MG63 (cell line): Measurements from ENCODE around the gene TOGARAM2. TPM values are rescaled to one million over a fixed set of nuclear protein-coding genes. Genes with fewer than 3 reads are reported as not detected.
A peak's percentile ranks its signal among the peaks of the same experiment; 100 is the strongest.

Experiments used
- DNase-seq: peaks from one replicate; pipeline ENCODE4 v3.0.0-alpha.2; 2020
- H3K27me3 ChIP-seq: fragments of 250-450 bp; sonication (Bioruptor Pico); 2 replicates; pipeline ENCODE4 v1.5.1; 2020; ENCODE audit warnings: mild to moderate bottlenecking, moderate library complexity
- H3K36me3 ChIP-seq: fragments of 250-450 bp; sonication (Bioruptor Pico); 2 replicates; pipeline ENCODE4 v1.5.1; 2020; ENCODE audit warnings: mild to moderate bottlenecking, moderate library complexity
- H3K4me3 ChIP-seq: fragments of 250-450 bp; sonication (Bioruptor Pico); 2 replicates; pipeline ENCODE4 v1.5.1; 2020; ENCODE audit warnings: mild to moderate bottlenecking, moderate library complexity
- H3K9me3 ChIP-seq: fragments of 250-450 bp; sonication (Bioruptor Pico); 2 replicates; pipeline ENCODE4 v1.5.1; 2020; ENCODE audit warnings: mild to moderate bottlenecking, moderate library complexity
- total RNA-seq: library from RNA; depleted of rRNA; stranded (reverse); fragments of >200 nt; shearing (Covaris generic); gene quantifications from 2 replicates; pipeline ENCODE4 v1.2.3, GENCODE V29; 2014; ENCODE audit warnings: low replicate concordance

The TOGARAM2 gene
- total RNA-seq, 1 experiment from 2014 or later = 3.7 TPM

DNA sequence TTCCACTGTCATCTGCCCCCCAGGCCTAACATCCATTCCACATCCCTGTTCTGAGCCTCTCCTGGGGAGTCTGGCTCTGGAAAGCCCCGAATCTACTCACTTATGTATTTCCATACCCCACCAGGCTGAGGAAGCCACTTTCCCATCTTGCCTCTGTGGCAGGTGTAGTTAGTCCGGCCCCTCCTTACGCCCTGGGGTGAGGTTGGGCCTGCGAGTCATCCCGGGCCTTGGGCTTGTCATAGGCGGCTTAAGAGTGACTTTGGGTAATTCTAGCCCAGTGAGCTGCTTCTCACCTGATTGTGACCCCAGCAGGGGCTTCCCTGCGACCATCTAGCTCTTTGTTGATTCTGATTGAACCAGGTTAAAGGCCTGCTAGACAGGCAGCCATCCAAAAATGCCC lies 72.1 kb downstream of the TOGARAM2 start:
- Histone ChIP-seq H3K9me3 (no peaks in the 10 kb centered on the region), H3K4me3 (no peak overlapping the region), H3K36me3 (no peaks in the 10 kb centered on the region), H3K27me3 (no peaks in the 10 kb centered on the region)
- no peak for DNase-seq

DNA sequence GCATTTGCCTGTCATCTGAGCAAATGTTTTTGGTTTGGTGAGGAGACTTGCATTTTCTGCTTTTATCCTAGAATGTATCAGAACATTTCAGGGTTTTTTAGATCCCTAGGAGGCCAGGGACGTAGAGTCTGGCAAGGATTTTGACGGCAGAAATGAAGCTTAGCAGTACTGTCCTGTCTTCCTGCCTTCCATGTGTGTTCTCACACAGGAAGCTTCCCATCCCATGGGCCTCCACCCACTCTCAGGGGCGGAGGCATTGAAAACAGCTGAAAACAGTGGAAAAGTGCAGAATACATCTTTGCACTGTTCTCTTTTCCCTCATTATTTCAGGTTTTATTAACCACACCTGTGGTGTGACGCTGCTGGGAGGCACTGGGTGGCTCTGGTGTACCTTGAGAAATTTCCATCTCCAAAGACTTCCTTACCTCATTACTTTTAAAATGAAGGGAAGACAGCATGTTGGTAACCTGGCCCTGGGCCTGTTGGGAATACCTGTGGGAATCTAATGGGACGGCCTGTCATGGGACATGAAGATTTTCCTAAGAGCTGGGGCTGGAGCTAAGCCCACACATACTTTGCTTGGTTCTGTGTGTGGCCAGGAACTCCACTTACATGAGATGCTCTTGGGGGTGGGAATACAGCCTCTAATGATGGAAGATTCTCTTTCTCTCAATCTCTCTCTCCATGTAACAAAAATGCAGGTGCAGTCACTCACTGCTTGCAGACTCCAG lies 72.7 kb downstream of the TOGARAM2 start:
- no peaks in the 10 kb centered on the region for H3K27me3 ChIP-seq
- no peaks in the 10 kb centered on the region for H3K36me3 ChIP-seq
- no peak for DNase-seq
- no peak overlapping the region for H3K4me3 ChIP-seq
- no peaks in the 10 kb centered on the region for H3K9me3 ChIP-seq

DNA sequence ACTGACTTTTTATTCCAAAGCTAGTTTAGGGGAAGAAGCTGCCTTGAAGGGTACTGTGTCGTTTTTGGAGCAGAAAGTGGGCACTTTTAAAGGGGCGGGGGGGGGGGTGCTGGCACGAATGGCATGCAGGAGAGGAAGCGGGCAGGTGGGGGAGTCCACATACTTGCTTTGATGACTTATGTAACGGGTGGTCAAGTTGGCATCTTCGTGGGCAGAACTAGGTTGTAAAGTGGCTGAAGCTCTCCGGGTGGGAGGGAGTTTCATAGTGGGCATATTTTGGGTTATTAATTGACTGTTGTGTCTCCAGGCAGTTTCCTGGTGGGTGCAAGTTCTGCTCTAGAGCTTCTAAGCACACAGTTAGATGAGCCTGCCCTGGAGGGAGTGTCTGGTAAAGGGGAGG lies 73.3 kb downstream of the TOGARAM2 start:
- no peaks in the 10 kb centered on the region for H3K9me3 ChIP-seq
- no peak for DNase-seq
- H3K27me3 ChIP-seq = no peaks in the 10 kb centered on the region
- H3K4me3 ChIP-seq = no peak overlapping the region
- no peaks in the 10 kb centered on the region for H3K36me3 ChIP-seq

DNA sequence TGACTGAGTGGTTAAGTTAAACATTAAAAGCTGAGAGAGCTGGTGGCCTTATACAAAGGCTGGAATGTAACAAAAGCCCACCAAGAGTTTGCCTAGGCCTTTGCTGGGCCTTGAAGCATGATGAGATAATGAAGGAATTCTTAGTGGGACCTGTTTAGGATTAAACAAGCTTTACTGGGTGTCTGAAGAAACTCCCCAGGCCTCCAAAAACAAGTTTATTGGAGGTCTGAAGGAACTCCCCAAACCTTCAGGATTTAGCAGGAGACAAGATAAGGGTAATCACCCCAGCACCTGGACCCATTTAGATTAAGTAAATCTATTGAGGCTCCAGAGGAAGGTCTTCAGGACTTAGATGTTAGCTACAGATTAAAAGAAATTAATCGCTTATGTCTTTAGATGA lies 74.5 kb downstream of the TOGARAM2 start:
- Histone ChIP-seq H3K27me3 (no peaks in the 10 kb centered on the region), H3K36me3 (no peaks in the 10 kb centered on the region), H3K9me3 (no peaks in the 10 kb centered on the region), H3K4me3 (no peak overlapping the region)
- no peak for DNase-seq

DNA sequence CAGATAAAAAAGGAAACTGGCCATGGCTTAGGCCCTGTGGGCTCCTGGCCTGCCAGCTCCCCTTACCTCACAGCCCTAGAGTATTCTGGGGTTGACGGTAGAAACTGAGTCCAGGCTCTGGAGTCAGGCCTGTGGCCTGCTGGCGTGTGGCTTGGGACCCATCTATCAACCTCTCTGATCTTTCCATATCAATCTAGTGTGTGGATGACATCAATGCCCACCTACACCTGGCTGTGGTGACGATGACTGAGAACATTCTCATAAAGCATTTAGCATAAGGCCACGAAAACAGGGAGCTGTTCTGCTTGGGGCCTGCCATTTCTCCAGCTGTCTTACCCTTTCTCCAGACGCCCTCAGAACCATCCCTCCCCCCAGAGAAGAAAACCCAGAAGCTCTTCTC lies 75.4 kb downstream of the TOGARAM2 start:
- Histone ChIP-seq H3K4me3 (no peak overlapping the region), H3K36me3 (no peaks in the 10 kb centered on the region), H3K9me3 (no peaks in the 10 kb centered on the region), H3K27me3 (no peaks in the 10 kb centered on the region)
- DNase-seq = no peak

DNA sequence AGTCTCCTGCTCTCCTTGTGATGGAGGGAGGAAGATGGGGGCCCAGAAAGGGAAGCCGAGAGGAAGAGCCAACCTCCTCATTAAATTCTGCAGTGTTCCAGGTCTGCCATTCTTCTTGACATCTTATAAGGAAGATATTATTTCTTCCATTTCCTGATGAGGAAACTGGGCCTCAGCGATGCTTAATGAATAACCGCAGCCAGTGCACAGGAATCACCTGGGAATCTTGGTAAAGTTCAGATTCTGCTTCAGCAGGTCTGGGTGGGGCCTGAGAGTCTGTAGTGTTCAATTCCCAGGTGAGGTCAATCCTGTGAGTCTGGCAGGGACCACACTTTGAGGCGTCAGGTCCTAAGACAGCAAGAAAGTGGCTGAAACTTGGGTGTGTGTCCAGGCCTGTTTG lies 75.9 kb downstream of the TOGARAM2 start:
- DNase-seq = no peak
- Histone ChIP-seq H3K27me3 (no peaks in the 10 kb centered on the region), H3K9me3 (no peaks in the 10 kb centered on the region), H3K36me3 (no peaks in the 10 kb centered on the region), H3K4me3 (no peak overlapping the region)

DNA sequence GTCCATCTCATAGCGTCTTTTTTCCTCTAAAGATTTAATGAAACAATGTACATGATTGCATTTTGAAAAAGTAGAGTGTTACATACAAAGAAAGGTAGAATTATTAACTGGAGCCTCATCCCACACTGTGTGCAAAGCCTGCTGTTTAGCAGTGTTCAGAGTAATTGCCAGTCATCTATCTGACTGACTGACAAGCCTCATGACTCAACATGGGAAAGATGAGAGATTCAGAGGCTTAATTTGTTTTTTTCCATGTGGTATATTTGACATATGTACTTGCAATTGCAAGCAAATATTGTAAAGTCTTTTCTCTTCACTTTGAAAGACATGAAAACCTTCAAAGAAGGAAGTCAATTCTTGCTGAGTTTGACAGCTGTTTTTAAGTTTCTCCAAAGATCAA lies 78.5 kb downstream of the TOGARAM2 start:
- Histone ChIP-seq H3K4me3 (no peak overlapping the region), H3K27me3 (no peaks in the 10 kb centered on the region), H3K36me3 (no peaks in the 10 kb centered on the region), H3K9me3 (no peaks in the 10 kb centered on the region)
- DNase-seq = no peak

DNA sequence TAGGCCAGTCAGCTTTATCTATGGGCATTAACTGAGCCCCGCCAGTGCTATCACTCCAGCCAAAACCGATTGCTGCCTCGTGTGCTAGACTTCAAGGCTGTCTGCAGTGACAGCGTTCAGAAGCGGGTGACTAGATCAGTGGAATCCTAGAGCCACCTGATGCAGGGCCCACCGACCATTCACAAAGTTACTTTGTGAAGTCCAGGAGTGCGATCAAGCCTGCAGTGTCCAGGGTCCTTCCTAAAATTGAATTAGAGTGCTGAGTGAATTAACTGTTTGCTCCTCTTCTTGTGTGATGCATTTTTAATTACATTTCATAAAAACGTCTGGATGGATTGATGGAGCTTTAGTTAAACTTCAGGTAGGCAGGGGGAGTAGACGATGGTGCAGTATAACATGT lies 79.3 kb downstream of the TOGARAM2 start:
- Histone ChIP-seq H3K9me3 (no peaks in the 10 kb centered on the region), H3K4me3 (no peak overlapping the region), H3K27me3 (no peaks in the 10 kb centered on the region), H3K36me3 (no peaks in the 10 kb centered on the region)
- no peak for DNase-seq

DNA sequence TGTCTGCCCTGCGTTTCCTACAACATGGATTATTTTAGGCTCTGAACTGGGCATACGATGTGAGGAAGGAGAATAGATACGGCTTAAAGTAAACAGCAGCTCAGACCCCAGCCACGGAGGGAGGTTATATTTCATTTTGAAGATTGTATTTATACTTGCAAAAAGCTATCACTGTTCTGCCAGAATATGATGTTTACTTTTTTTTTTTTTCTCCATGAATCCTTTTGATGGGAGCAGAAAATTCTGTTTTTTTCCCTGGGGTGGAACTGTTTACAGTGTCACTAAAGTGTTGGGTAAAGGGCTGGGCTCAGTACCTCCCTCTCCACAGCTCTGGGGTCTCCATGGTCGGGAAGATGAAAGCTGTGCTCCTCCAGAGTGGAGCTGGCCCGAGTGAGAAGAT lies 80.1 kb downstream of the TOGARAM2 start:
- Histone ChIP-seq H3K4me3 (no peak overlapping the region), H3K27me3 (no peaks in the 10 kb centered on the region), H3K9me3 (no peaks in the 10 kb centered on the region), H3K36me3 (no peaks in the 10 kb centered on the region)
- no peak for DNase-seq

DNA sequence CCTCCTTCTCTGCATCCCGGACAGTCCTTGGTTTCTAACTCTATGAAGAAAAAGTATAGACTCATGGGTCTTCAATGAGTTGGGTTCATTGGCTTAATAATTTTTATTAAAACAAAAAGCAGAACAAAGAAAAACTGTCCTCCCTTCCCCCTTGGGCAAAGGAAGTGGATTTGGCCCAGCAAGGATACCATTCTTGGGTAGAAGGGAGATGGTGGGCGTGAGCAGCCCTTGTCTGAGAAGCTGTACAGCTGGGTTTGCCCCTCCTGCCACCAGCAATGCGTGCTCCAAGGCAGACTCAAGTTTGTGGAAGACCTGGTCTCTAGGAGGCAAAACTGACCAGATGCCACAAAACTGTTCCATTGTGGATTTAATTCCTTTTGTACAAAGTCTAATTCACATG lies 80.5 kb downstream of the TOGARAM2 start:
- Histone ChIP-seq H3K27me3 (no peaks in the 10 kb centered on the region), H3K9me3 (no peaks in the 10 kb centered on the region), H3K4me3 (no peak overlapping the region), H3K36me3 (no peaks in the 10 kb centered on the region)
- DNase-seq = no peak

DNA sequence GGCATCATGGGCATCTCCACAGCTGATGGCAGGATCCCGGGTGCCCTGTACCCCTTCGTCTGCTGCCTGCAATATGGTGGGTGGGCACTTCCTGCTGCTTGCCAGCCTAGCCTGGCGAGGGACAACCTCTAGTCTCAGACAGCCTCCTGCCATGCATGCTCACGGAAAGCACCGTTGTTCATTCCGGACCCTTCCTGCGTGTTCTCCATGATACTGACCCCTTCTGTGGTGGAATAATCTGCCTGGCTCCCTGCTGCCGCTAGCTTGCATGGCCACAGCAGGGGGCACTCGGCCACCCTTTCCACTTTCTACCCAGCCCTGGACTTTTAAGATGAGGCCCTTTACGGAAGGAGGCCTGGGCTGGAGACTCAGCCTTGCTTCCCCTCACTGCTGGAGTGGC lies 81.3 kb downstream of the TOGARAM2 start:
- Histone ChIP-seq H3K4me3 (no peak overlapping the region), H3K27me3 (no peaks in the 10 kb centered on the region), H3K9me3 (no peaks in the 10 kb centered on the region), H3K36me3 (no peaks in the 10 kb centered on the region)
- DNase-seq = no peak

DNA sequence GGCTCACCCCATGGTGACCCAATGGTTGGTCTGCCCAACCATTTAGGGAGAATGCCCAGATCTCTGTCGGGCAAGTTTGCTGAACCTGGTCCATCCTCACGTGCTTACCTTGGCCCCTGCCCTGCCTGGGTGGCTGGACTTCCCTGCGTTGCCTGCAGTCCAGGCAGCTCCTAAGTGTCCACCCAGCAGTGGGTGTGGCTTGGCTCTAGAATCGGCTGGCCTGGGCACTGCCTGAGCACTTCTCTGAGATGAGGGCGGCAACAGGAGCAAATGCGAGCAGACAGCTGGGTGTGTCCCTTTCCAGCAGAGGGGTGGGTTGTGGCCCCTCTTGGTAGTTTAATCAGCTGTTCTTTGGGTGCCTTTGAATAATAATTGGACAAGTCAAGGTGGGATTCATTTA lies 82.0 kb downstream of the TOGARAM2 start:
- DNase-seq = peak; percentile 69
- Histone ChIP-seq H3K36me3 (no peaks in the 10 kb centered on the region), H3K27me3 (no peaks in the 10 kb centered on the region), H3K4me3 (no peak overlapping the region), H3K9me3 (no peaks in the 10 kb centered on the region)

DNA sequence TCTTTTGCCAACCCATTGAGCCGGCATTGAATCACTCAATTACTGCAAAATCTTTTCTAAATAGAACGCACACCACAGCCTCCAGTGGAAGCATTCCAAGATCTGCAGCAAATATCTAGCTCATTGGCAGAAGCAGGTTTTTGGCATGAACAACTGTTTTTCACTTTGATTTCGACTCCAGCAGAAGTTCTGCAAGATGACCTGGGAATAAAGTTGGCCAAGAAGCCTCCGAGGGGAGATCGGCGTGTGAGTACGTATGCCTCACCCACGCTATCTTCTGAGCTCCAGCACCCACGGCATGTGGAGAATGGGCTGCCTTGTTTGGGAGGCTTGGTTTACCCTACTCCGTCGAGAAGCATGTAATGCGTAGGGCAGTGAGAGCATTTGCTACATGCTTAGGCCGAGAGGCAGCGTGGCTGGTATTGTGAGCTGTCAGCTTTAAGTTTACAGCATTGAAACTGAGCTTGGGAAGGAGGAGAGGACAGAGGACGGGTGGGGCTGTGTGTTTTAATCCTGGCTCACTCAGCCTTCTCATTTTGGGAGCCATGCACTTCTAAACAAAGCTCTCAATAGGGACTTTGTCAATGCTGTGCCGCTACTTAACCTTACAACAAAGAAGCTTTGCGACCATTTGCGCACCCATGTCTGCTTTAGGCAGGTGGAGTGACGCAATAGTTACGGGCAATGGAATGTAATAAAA lies 82.7 kb downstream of the TOGARAM2 start:
- Histone ChIP-seq H3K4me3 (0 out of 2 replicates have a peak overlapping the region, but pooled peaks have one; percentile 4), H3K9me3 (no peaks in the 10 kb centered on the region), H3K36me3 (no peaks in the 10 kb centered on the region), H3K27me3 (no peaks in the 10 kb centered on the region)
- DNase-seq = peak; percentile 83

DNA sequence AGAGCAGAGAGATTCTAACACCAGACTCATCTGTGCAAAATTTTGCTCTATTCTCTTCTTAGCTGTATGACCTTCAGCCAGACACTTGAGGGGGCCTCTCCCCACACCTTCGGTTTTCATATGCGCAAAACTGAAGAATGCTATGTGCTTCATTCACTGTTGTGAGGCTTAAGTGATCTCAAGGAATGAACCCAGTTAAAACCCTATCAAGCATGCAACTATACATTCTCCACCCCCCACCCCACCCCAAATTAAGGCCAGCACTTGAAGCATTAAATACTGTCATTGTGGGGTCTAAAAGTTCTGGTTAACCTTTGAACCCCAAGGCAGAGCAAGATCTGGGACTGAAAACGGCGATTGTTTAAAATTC lies 83.2 kb downstream of the TOGARAM2 start:
- DNase-seq = no peak
- no peak overlapping the region for H3K4me3 ChIP-seq

DNA sequence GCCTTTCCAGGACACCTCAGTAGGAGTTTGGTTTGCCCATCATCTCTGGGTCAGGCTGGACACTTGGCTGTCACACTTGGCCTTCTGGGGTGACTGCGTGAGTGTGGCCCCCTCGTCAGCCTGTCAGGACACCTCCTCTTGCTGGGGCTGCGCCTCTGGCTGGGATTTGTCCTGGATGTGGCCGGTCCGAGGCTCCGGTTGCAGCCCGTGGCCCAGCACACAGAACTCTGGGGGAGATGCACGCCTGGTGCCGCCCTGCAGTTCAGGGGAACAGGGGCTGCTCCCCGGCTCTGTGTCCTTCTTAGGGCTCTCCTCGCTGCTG lies 83.6 kb downstream of the TOGARAM2 start:
- Histone ChIP-seq H3K36me3 (no peaks in the 10 kb centered on the region), H3K9me3 (no peaks in the 10 kb centered on the region)

More for the DNA sequence above, 83.2 kb downstream of the TOGARAM2 start:
- H3K36me3 ChIP-seq = no peaks in the 10 kb centered on the region
- H3K9me3 ChIP-seq = no peaks in the 10 kb centered on the region
- no peaks in the 10 kb centered on the region for H3K27me3 ChIP-seq

DNA sequence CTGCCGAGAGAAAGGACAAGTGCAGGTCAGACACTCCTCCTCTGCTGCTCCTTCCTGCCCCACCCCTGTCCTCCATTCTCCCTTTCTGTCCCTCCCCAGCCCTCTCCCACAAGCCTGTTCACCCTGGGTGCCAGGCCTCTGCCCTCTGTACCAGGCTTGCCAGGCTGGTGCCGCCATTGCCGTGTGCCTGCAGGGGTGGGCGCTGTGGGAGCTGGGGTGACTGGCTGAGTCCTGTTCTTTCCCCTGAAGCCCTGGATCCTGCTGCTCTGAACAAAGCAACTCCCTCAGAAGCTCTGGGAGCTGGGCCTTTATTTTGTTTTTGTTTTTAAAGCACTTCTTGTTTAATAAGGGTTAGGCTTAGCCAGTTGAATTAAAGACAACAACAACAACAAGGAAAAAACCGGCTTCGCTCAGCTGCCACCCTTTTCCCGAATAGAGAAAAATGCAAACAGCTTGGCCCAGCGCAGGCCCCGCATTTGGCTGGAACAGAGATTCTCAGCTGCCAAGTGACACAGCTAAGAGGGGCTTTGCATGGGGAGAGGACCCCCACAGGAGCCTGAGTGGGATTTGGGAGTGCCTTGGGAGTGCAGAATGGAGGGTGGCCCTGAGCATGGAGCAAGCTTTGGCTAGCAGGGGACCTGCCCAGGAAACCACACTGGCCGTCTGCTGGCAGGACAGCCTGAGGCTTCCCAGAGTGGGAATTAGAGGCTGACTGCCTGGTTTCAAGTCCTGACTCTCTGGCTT lies 84.1 kb downstream of the TOGARAM2 start:
- Histone ChIP-seq H3K36me3 (no peaks in the 10 kb centered on the region), H3K4me3 (no peak overlapping the region), H3K9me3 (no peaks in the 10 kb centered on the region), H3K27me3 (no peaks in the 10 kb centered on the region)
- no peak for DNase-seq

More for the DNA sequence above, 83.6 kb downstream of the TOGARAM2 start:
- Histone ChIP-seq H3K27me3 (no peaks in the 10 kb centered on the region), H3K4me3 (no peak overlapping the region)
- no peak for DNase-seq

DNA sequence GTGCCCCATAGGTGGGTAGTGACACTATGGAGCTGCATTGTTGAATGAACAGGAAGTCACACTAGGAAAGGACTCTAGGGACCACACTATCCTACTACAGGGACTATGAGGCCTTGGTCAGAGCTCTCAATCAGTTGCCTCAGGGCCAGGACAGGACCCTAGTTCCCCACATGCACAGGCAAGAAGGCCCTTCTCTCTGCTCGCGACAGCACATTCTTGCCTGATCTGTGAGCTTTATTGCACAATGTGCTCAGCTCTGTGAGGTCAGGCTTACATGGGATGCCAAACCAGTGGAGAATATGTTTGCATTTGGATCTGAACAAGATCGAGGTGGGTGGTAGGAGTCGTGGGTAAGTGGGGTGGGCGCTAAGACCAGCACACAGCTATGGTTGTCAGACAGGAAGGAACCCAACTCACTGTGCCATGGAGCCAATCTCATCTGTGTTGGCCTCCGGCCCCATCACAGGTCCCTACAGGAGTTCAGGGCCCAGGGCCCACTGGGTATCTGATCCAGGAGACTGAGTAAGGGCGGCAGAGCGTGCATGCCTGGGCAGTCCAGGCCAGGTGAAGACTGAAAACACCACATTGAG lies 85.3 kb downstream of the TOGARAM2 start:
- H3K9me3 ChIP-seq = no peaks in the 10 kb centered on the region
- DNase-seq = no peak
- no peaks in the 10 kb centered on the region for H3K36me3 ChIP-seq
- no peaks in the 10 kb centered on the region for H3K27me3 ChIP-seq
- H3K4me3 ChIP-seq = no peak overlapping the region
